ENCODE results near the gene CRYGD. TPM values are rescaled to one million over a fixed set of nuclear protein-coding genes. Genes with fewer than 3 reads are reported as not detected.

The CRYGD gene
- total and polyA plus RNA-seq, 2 experiments from 2014 or later = not detected

DNA sequence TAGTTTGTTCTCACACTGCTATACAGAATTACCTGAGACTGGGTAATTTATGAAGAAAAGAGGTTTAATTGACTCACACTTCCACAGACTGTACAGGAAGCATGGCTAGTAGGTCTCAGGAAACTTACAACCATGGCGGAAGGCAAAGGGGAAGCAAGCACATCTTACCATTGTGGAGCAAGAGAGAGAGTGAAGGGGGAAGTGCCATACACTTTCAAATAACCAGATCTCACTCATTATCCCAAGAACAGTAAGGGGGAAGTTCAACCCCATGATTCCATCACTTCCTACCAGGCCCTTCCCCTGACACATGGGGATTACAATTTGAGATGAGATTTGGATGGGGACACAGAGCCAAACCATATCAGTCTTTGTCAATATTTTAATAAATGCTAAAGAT is 26.6 kb upstream of the CRYGD start:
- no peak for DNase-seq (ENCODE audit: low read depth in 1 of 2, low spot score in 1 of 2)
- TF ChIP-seq, protein P1, sequence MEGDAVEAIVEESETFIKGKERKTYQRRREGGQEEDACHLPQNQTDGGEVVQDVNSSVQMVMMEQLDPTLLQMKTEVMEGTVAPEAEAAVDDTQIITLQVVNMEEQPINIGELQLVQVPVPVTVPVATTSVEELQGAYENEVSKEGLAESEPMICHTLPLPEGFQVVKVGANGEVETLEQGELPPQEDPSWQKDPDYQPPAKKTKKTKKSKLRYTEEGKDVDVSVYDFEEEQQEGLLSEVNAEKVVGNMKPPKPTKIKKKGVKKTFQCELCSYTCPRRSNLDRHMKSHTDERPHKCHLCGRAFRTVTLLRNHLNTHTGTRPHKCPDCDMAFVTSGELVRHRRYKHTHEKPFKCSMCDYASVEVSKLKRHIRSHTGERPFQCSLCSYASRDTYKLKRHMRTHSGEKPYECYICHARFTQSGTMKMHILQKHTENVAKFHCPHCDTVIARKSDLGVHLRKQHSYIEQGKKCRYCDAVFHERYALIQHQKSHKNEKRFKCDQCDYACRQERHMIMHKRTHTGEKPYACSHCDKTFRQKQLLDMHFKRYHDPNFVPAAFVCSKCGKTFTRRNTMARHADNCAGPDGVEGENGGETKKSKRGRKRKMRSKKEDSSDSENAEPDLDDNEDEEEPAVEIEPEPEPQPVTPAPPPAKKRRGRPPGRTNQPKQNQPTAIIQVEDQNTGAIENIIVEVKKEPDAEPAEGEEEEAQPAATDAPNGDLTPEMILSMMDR (IDR thresholded peaks at IDR 0.05; ENCODE audit: low read depth, low read length) = no peak
- no peaks in the 10 kb centered on the region for H3K4me1 ChIP-seq (ENCODE audit: low read depth)
- no peaks in the 10 kb centered on the region for H3K9me3 ChIP-seq (ENCODE audit: low read depth)
- no peak overlapping the region for H3K4me3 ChIP-seq
- no peaks in the 10 kb centered on the region for H3K27me3 ChIP-seq
- H3K36me3 ChIP-seq = no peaks in the 10 kb centered on the region
- H3K27ac ChIP-seq = no peak overlapping the region

DNA sequence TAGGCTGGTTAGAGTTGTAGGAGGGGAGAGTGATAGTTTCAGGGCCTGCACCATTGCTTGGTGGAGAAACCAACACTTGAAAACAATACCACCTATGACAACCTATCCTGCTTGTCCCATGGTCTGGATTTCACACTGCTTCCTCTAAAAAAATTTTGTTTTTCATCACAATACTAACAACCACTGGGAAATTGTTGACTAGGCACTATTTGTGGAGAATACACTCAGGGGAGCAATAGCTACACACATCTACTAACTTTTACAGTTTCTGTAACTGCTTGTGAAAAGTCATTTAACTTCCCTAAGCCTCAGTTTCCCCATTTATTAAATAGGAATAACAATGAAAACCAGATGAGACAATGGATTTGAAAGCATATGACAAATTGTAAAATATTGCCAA is 25.8 kb upstream of the CRYGD start:
- H3K36me3 ChIP-seq = no peaks in the 10 kb centered on the region
- H3K4me3 ChIP-seq = no peak overlapping the region
- no peaks in the 10 kb centered on the region for H3K4me1 ChIP-seq (ENCODE audit: low read depth)
- TF ChIP-seq, protein P1 (IDR thresholded peaks at IDR 0.05; ENCODE audit: low read depth, low read length) = no peak
- no peak for DNase-seq (ENCODE audit: low read depth in 1 of 2, low spot score in 1 of 2)
- no peaks in the 10 kb centered on the region for H3K27me3 ChIP-seq
- no peaks in the 10 kb centered on the region for H3K9me3 ChIP-seq (ENCODE audit: low read depth)
- no peak overlapping the region for H3K27ac ChIP-seq

DNA sequence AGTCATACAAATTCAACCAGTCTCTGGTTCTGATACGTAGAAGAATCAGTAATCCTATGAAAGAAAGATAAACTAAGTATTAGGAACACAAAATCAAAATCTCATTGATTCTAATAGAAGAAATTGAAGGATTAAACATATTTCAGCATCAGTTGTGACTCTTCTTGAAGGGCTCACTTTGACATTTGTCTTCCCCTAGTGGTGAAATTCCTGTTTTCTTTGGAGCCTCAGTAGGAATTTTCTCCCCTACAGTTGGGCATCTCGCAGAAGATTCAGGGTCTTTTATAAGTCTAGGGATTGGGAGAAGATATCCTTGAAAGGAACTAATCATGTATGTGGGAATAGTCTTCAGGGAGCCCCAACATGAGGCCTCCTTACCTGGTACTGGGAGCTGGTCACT is 24.5 kb upstream of the CRYGD start:
- H3K36me3 ChIP-seq = no peaks in the 10 kb centered on the region
- TF ChIP-seq, protein P1 (IDR thresholded peaks at IDR 0.05; ENCODE audit: low read depth, low read length) = peak; percentile 8
- H3K9me3 ChIP-seq (ENCODE audit: low read depth) = no peaks in the 10 kb centered on the region
- H3K27me3 ChIP-seq = no peaks in the 10 kb centered on the region
- no peaks in the 10 kb centered on the region for H3K4me1 ChIP-seq (ENCODE audit: low read depth)
- H3K27ac ChIP-seq = no peak overlapping the region
- DNase-seq (ENCODE audit: low read depth in 1 of 2, low spot score in 1 of 2) = no peak
- no peak overlapping the region for H3K4me3 ChIP-seq

DNA sequence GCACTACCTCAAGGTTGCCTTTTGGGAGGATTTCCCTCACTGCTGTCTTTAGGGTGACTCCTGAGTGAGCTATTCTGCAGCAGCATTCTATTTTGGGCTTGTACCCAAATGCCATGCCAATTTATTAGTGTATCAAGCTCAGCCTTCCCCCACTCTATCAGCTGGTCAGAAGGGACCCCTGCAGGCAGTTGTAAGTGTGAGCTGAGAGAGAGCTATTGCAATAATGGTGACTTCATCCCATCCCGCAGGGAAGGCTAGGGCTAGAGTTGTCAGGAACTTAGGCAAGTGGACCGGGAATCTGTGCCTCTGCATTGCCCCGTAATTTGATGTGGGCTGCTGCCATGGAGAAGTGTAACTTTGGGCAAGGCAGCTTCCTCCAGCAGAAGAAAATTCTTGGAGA is 23.4 kb upstream of the CRYGD start:
- Histone ChIP-seq H3K4me1 (ENCODE audit: low read depth) (no peaks in the 10 kb centered on the region), H3K4me3 (no peak overlapping the region), H3K9me3 (ENCODE audit: low read depth) (no peaks in the 10 kb centered on the region), H3K36me3 (no peaks in the 10 kb centered on the region), H3K27ac (no peak overlapping the region), H3K27me3 (no peaks in the 10 kb centered on the region)
- no peak for DNase-seq (ENCODE audit: low read depth in 1 of 2, low spot score in 1 of 2)
- TF ChIP-seq, protein P1 (IDR thresholded peaks at IDR 0.05; ENCODE audit: low read depth, low read length) = no peak

DNA sequence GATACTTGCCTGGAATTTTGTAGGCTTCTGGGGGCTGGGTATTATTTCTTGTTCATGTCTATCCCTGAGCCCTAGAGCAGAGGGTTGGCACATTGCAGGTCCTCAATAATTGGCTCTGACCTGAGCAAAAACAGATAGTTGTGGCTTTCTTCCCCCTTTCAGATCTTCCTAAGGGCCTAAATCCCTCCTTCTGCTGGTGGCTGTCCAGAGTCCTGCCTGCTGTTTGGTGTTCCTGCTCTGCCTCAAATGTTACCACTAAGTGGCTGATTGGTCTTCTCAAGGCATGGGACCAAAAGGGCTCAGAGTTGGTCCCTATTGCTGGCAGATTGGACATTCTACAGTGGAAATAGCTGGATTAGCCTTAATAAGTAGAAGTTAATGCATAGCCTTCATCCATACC is 22.7 kb upstream of the CRYGD start:
- Histone ChIP-seq H3K4me1 (ENCODE audit: low read depth) (no peaks in the 10 kb centered on the region), H3K9me3 (ENCODE audit: low read depth) (no peaks in the 10 kb centered on the region), H3K36me3 (no peaks in the 10 kb centered on the region), H3K4me3 (no peak overlapping the region), H3K27me3 (no peaks in the 10 kb centered on the region), H3K27ac (no peak overlapping the region)
- TF ChIP-seq, protein P1 (IDR thresholded peaks at IDR 0.05; ENCODE audit: low read depth, low read length) = no peak
- DNase-seq (ENCODE audit: low read depth in 1 of 2, low spot score in 1 of 2) = no peak

DNA sequence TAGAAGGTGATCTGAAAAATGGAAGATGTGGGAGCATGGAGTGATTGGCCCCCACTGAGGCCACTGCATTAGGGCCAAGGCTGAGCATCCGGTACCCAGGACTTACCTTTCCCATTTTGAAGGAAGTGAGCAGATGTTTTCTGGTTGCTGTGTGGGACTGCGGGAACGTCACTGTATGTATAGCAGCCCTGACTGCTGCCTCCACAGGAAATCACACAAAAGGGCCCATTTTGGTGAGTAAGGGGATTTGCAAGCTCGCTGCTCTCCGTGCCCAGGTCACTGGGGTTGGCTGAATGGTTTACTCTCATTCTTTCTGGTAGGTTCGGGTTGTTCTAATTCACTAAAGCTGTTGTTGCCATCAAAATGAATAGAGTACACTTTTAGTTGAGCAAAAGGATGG is 21.7 kb upstream of the CRYGD start, which contains the start of gene CRYGB:
TSS of gene CRYGB (minus strand) at position 153 of the 400 bp plus-strand sequence. CDS start at position 115, 38 bp downstream.
- H3K4me1 ChIP-seq (ENCODE audit: low read depth) = no peaks in the 10 kb centered on the region
- no peaks in the 10 kb centered on the region for H3K9me3 ChIP-seq (ENCODE audit: low read depth)
- DNase-seq (ENCODE audit: low read depth in 1 of 2, low spot score in 1 of 2) = no peak
- TF ChIP-seq, protein P1 (IDR thresholded peaks at IDR 0.05; ENCODE audit: low read depth, low read length) = no peak
- H3K36me3 ChIP-seq = no peaks in the 10 kb centered on the region
- no peaks in the 10 kb centered on the region for H3K27me3 ChIP-seq
- H3K4me3 ChIP-seq = no peak within 1 kb of the TSS
- no peak within 1 kb of the TSS for H3K27ac ChIP-seq

Data from cardiac muscle cell (in vitro differentiated cells and primary cell).